SK-MEL-5 (cell line): Measurements from ENCODE around the gene TSPAN15. TPM values are rescaled to one million over a fixed set of nuclear protein-coding genes. Genes with fewer than 3 reads are reported as not detected.
"Not testable (repeated sequence)": the region's sequence is repeated elsewhere in the genome, so short reads cannot be mapped to it uniquely, and the experiment has no call there.

Experiments used
- DNase-seq: peaks from one replicate; pipeline ENCODE4 v3.0.0-alpha.2; 2016; ENCODE audit warnings: low read depth, low spot score
- in situ Hi-C: cut with HindIII; loops from 2 replicates; pipeline ENCODE4 v1.10.0; 2016; ENCODE audit warnings: low sequenced_read_pairs, high pct_unique_total_duplicates, low pct_unique_long_range_greater_than_20kb
- total RNA-seq: library from RNA; depleted of rRNA; stranded (reverse); fragments of >200 nt; shearing (Covaris generic); gene quantifications from 2 replicates; pipeline ENCODE4 v1.2.3, GENCODE V29; 2014

TSPAN15 gene
- total RNA-seq, 1 experiment from 2014 or later: 3.7 TPM

- in situ Hi-C loops: no loop called here
- no peak for DNase-seq
Measured at GRCh38 chr10:69472142-69472541, 20.9 kb downstream of the TSPAN15 start.

GRCh38 chr10:69472544-69472943 is 21.3 kb downstream of the TSPAN15 start:
- in situ Hi-C loops: no loop called here

DNA sequence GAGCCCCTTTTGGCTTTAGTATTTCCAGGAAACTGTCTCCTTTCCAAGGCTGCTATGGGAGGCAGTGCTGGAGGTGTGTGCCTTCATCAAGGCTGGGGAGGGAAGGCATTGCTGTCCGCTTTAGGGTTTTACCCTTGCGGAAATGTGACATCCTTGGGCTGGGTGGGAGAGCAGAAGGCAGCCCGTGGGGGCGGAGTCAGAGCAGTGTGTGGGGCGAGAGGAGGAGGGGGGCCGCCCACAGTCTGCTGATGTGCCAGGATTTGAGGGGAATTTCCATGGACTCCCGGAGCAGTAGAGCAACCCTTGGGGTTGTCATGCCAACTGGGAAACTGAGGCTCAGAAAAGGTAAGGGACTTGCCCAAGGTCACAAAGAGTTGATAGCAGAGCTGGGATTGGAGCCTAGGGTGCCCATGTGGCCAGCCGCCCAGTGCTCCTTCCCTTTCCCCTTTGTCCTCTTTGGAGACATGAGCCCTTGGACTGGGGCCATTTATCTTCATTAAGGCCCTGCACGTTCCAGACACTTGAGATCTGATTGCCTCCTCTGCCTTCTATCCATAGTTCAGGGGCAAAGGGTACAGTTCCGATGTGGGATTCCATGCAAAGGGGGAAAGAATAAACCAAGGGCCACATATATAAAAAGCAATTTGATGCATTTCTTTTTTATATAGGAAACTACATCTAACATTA is 22.2 kb downstream of the TSPAN15 start:
- in situ Hi-C loops: no loop called here
- no peak for DNase-seq

More at GRCh38 chr10:69472544-69472943, 21.3 kb downstream of the TSPAN15 start:
- no peak for DNase-seq

DNA sequence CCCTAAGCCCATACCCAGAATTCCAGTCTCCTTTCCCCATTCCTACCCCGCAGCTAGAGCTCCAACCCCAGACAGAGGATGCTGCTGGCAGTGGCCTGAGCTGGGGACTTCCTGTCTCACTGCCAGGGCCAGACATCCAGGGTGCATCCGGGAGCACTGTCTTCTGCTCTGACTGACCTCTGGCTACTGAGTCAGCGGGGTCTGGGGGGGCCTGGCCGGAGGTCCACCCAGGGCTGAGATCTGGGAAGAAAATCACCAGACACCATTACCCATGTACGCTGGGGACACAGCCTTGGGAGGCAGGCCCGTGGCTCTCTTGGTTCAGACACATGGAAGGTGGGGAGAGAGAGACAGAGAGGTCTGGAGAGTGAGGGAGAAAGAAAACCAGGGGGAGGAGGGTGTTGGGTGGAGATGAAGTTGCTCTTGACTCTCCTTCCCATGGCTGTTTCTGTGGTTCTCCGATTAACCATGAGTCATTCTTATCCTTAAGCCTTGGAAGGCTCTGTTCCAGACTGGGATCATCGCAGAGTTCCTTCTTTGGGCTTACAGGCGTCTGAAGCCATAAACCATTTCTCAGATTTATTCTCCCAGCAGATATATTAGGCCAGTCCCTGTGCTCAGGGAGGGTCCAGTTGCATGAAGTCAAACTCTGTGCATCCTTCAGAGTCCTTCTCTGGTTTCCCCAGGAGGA is 23.6 kb downstream of the TSPAN15 start:
- in situ Hi-C loops: no loop called here
- DNase-seq: no peak

GRCh38 chr10:69475433-69475830 is 24.2 kb downstream of the TSPAN15 start:
- in situ Hi-C loops: no loop called here
- DNase-seq: no peak

DNA sequence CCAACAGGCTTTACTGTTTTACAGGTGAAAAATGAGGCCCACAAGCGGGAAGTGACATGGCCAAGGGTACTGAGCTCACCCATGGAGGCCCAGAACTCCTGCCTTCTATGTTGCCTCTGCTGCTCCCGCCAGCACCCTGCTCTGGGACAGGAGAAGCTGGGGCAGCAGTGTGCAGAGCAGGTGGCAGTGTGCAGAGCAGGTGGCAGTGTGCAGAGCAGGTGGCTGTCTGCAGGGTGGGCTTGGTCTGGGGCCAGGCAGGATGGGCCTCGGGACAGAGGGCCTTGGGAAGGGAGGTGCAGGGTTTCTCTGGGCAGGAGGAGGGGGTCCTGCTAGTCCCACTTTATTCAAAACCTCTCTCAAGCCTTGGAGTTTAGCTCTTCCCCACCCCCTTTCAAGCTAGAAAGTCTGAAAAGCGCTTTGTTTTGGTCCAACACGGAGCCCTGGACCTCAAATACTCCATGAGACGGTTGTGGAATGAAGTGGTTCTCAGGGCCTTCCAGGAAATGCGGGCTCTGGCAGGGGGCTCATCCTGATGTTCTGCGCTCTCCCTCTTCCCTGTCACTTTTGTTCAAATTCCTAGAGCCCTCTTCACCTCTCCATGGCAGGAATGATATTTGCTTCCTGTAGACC is 26.8 kb downstream of the TSPAN15 start:
- no peak for DNase-seq
- in situ Hi-C loops: no loop called here

DNA sequence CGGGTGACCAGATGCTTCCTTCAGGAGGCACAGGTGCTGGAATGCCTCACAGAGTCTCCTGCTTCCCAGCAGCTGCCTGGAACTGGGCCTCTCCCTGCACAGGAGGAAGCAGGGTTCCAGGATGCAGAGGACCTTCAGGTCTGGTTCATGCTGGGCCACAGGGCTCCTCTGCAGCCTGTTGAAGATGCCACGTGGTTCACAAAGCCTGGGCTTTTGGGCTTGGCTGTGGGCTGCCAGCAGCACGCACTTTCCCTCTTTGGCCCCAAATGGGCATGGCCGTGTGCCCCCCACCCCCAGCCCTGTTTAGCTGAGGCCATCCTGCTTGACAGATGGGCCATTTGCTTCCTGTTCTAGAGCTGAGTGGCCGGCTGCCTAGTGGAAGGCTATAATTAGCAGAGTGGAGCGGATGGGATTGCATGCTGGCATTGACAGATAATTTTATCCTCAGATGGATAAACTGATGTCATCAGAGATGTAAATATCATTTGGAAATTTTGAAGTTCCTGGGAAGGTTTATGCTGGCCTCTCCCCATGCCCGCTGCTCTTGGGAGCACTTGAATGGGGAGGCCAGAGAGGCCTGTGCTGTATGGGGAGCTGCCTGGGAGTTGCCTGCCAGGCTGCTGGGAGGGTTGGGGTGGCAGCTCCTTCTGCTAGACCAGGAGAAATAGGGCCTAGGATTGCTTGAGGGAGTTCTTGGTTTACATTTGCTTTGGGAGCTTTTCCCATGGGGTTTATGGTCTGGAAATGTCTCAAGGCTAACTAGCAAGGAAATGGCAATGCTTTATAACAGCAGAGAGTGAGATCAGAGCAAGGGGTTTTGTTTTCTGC is 28.2 kb downstream of the TSPAN15 start:
- in situ Hi-C loops: no loop called here
- DNase-seq: peak; percentile 3

DNA sequence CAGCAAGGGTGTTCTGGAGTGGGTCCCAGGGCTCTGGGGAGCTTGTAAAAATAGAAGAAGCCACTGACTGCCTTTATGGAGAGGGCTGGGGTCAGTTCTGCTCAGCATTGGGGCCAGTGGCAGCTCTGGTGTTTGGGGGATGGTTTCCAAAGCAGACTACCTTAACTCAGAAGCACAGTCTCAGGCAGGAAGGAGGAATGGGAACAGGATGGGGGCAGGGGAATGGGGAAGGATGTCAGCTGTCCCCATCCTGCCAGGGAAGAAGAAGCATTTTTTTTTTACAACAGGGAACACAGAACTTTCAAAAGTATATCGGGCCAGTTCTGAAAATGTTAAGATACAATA is 28.8 kb downstream of the TSPAN15 start:
- in situ Hi-C loops: no loop called here

GRCh38 chr10:69481305-69481704 is 30.0 kb downstream of the TSPAN15 start:
- no peak for DNase-seq
- in situ Hi-C loops: no loop called here

More for the DNA sequence above, 28.8 kb downstream of the TSPAN15 start:
- no peak for DNase-seq

DNA sequence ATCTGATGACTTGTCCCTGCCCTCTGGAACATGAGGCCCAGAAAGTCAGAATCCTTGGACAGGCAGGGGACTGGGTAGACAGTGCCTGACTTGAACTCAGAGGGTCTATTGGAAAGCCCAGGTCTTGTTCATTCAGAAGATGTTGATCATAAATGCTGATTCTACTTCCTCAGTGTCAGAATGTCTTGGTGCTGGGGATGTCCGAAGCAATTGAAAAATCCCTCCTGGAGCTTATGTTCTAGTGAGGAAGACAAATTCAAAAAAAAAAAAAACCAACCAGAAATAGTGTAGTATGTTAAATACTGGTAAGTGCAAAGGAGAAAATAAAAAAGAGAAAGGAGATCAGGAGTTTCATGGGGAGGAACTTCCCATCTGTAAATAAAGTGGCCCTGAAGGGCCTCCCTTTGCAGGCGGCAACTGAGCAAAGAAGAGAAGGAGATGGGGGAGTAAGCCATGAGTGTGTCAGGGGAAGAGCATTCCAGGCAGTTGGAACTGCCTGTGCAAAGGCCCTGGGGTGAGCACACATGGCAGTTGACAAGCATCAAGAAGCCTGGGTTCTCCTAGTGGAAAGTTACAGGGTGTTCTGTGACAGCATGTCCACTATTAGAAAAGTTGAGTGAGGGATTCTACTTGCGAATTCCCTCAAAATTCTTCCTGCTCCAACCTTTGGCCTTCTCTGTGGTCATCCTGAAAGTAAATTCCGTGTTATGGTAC is 30.7 kb downstream of the TSPAN15 start:
- in situ Hi-C loops: no loop called here
- DNase-seq: no peak

GRCh38 chr10:69483963-69484362 is 32.7 kb downstream of the TSPAN15 start:
- no peak for DNase-seq

DNA sequence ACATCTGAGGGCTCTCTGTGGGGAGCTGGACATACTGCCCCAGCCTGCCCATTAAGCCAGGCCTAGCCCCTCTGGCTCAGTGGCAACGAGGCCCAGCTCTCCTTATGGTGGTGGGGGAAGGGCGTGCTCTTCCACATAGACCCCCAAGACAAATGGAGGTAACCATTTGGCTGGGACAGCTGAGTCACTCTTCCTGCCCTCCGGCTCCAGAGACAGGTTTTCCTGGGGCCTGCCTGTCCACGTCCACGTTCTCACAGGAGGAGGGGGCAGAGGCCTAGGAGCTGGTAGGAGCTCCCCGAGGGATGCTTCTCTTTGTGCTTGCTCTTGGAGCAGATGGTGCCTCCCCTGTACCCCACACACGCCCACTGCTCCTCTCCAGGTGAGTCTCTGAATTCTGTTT is 33.5 kb downstream of the TSPAN15 start:
- DNase-seq: no peak
- in situ Hi-C loops: no loop called here

More at GRCh38 chr10:69483963-69484362, 32.7 kb downstream of the TSPAN15 start:
- in situ Hi-C loops: no loop called here

DNA sequence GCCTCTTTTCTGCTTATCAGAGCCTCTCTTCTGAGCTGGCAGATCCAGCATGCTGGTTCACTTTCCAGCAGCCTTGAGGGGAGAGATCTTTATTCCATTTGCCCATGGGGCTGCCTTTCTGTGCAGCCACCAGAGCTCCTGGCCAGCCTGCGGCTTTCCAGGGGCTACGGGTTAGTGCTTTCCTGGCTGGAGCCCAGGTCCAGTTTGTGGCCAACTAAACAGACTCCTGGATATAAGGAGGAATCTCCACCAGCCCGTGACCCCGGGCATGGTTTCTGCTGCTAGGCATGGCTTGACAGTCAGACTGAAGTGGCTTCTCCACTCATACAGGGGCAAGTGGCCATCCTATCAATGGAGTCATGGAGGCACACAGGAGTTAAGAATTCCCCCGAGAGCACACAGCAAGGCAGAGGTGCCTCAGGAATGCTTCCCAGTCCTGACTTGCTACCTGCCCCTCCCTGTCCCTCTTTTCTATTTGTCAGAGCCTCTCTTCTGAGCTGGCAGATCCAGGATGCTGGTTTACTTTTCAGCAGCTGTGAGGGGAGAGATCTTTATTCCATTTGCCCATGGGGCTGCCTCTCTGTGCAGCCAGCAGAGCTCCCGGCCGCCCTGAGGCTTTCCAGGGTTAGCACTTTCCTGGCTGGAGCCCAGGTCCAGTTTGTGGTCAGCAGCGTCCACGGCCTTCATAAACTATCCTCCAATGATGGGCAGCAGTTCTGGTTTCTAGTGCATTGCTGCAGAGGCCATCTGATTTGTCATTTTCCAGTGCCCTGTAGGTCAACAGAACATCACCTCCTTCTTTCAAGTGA is 35.9 kb downstream of the TSPAN15 start:
- in situ Hi-C loops: no loop called here
- DNase-seq: no peak

DNA sequence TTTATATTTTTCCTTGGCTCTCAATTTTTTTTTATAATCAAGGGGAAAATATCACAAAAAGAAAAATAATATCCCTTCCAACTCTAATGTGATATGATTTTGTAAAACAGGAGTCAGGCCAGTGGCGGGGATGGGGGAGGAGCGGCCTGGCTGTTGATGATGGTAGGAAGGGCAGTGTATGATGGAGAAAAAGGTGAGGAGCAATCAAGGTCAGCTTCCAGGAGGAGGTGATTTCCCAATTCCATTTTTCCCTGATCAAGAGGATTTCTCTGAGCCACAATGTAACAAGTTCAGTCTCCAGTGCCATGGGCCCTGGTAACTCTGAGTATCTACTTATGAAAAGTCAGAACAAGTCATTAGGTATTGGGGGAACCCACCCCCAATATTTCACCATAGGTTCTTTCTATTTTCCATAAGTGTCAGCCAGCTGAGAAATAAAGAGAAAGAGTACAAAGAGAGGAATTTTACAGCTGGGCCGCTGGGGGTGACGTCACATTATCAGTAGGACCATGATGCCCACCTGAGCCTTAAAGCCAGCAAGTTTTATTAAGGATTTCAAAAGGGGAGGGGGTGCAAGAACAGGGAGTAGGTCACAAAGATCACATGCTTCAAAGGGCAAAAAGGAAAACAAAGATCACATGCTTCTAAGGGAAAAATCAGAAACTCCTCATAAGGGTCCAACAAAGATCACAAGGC is 37.0 kb downstream of the TSPAN15 start:
- DNase-seq, in situ Hi-C loops: not testable (repeated sequence)

GRCh38 chr10:69488856-69489255 is 37.6 kb downstream of the TSPAN15 start:
- in situ Hi-C loops, DNase-seq: not testable (repeated sequence)

DNA sequence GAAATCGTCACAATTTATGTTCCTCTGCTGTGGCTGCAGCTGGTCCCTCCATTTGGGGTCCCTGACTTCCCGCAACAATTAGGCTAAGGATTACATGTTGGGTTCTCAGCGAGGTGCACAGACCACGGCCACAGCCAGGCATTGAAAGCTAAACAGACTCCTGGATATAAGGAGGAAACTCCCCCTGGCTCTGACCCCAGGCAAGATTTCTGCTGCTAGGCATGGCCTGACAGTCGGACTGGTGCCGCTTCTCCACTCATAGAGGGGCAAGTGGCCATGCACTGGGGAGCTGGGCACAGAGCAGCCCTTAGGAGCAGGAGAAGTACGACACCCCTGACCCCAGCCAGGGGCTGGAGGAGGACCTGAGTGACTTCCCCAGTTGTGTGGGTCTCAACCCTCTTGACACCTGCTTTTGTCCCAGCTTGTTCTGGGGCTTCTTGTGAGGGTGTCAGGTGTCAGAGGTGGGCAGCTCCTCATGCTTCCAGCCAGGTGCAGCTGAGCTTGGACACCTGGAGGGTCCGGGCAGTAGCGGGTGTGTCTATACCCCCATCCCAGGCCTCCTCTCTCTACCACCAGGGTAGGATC is 38.3 kb downstream of the TSPAN15 start:
- in situ Hi-C loops: no loop called here
- no peak for DNase-seq
